Thyroid gland (tissue), 4 donors: Measurements from ENCODE around the gene UNC80.

Experiments
- CTCF ChIP-seq, 6 experiments: fragments of 200-600 bp in 3 of 6; fragments of 450-650 bp in 3 of 6; sonication (generic) in 3 of 6; IDR thresholded peaks; one replicate each; pipeline ENCODE4 v1.5.1; 2016 to 2019; ENCODE audit warnings: antibody characterized with exemption in 6 of 6, mild to moderate bottlenecking in 2 of 6, inconsistent platforms in 1 of 6, moderate library complexity in 1 of 6
- POLR2A ChIP-seq, 2 donors: fragments of 450-650 bp; IDR thresholded peaks; one replicate each; pipeline ENCODE4 v1.6.1; 2017; ENCODE audit warnings: antibody characterized with exemption in 2 of 2, mild to moderate bottlenecking in 2 of 2, moderate library complexity in 1 of 2

GRCh38 chr2:209809256-209809655, 37.6 kb downstream of the UNC80 start:
- TF ChIP-seq CTCF (IDR thresholded peaks at IDR 0.05) = no peak
- no peak for TF ChIP-seq POLR2A (IDR thresholded peaks at IDR 0.05)
